SK-N-SH (cell line): ENCODE measurements around the gene TMEM74B.

Experiments used
- CTCF ChIP-seq: fragments of 200-600 bp; sonication (generic); IDR thresholded peaks from 2 replicates; pipeline ENCODE4 v1.6.1; 2017; ENCODE audit warnings: antibody characterized with exemption, mild to moderate bottlenecking, moderate library complexity
- EP300 ChIP-seq, 2 experiments: IDR thresholded peaks; 2 replicates each; pipeline versions ENCODE4 v1.4.0 to v1.6.1; 2012; ENCODE audit warnings: borderline replicate concordance in 1 of 2, low read depth in 1 of 2, low read length in 1 of 2
- EZH2phosphoT487 ChIP-seq: fragments of 200-600 bp; sonication (generic); IDR thresholded peaks from 2 replicates; pipeline ENCODE4 v1.6.1; 2017; ENCODE audit warnings: low read depth, mixed run types, mild to moderate bottlenecking, antibody characterized with exemption, moderate library complexity, borderline replicate concordance
- FOSL2 ChIP-seq: IDR thresholded peaks from 2 replicates; pipeline ENCODE4 v1.4.0; 2012; ENCODE audit warnings: low read depth, mild to moderate bottlenecking, moderate library complexity, borderline replicate concordance
- GATA2 ChIP-seq: sonication (generic); formaldehyde crosslinking; IDR thresholded peaks from 2 replicates; pipeline ENCODE4 v1.5.0; 2020; ENCODE audit warnings: mild to moderate bottlenecking, missing genetic modification reagents
- MAX ChIP-seq: IDR thresholded peaks from 2 replicates; pipeline ENCODE4 v1.4.0; 2012; ENCODE audit warnings: low read depth
- MXI1 ChIP-seq: IDR thresholded peaks from 2 replicates; pipeline ENCODE4 v1.6.1; 2012; ENCODE audit warnings: mild to moderate bottlenecking, low read depth, low read length, improper control_type of control experiment
- REST ChIP-seq: IDR thresholded peaks from 2 replicates; pipeline ENCODE4 v1.6.1; 2012; ENCODE audit warnings: mild to moderate bottlenecking, low read depth, low read length, moderate library complexity
- RXRA ChIP-seq: IDR thresholded peaks from 2 replicates; pipeline ENCODE4 v1.4.0; 2012; ENCODE audit warnings: low read depth, mild to moderate bottlenecking, borderline replicate concordance
- ZBTB33 ChIP-seq: IDR thresholded peaks from 2 replicates; pipeline ENCODE4 v1.4.0; 2012; ENCODE audit warnings: low read depth, borderline replicate concordance

- TF ChIP-seq CTCF (no peak), MXI1 (no peak), ZBTB33 (no peak), EP300 (IDR thresholded peaks at IDR 0.05; ENCODE audit: borderline replicate concordance in 1 of 2, low read depth in 1 of 2, low read length in 1 of 2) (no peak), FOSL2 (no peak), EZH2phosphoT487 (no peak), GATA2 (CRISPR knock-in tag) (no peak), MAX (no peak), RXRA (no peak), REST (no peak)
Observed at GRCh38 chr20:1154691-1155090, 30.1 kb downstream of the TMEM74B start.
